Measurements from ENCODE around the gene PADI2. TPM values are rescaled to one million over a fixed set of nuclear protein-coding genes. Genes with fewer than 3 reads are reported as not detected.

Gene PADI2
- total RNA-seq, 4 donors from 2014 or later: 0.29 to 2.8 (median 0.67) TPM

- Histone ChIP-seq H3K4me1 (no peaks in the 10 kb centered on the region), H3K27me3 (no peaks in the 10 kb centered on the region), H3K27ac (no peak overlapping the region), H3K4me3 (no peak overlapping the region), H3K36me3 (no peaks in the 10 kb centered on the region), H3K9me3 (no peaks in the 10 kb centered on the region)
- intact Hi-C loops (cut with DNase I; ENCODE audit: low total_unique reads): no loop called here
- DNase-seq: no peak
- TF ChIP-seq CTCF (IDR thresholded peaks at IDR 0.05) (no peak), POLR2A (IDR thresholded peaks at IDR 0.05) (no peak)
Measured at GRCh38 chr1:17091252-17091651, 28.0 kb downstream of the PADI2 start.

GRCh38 chr1:17089506-17089905 lies 29.7 kb downstream of the PADI2 start:
- Histone ChIP-seq H3K27ac (no peak overlapping the region), H3K9me3 (no peaks in the 10 kb centered on the region), H3K27me3 (no peaks in the 10 kb centered on the region), H3K4me1 (no peaks in the 10 kb centered on the region), H3K36me3 (no peaks in the 10 kb centered on the region), H3K4me3 (no peak overlapping the region)
- no peak for DNase-seq
- intact Hi-C loops (cut with DNase I; ENCODE audit: low total_unique reads): no loop called here
- TF ChIP-seq POLR2A (IDR thresholded peaks at IDR 0.05) (no peak), CTCF (IDR thresholded peaks at IDR 0.05) (no peak)

- intact Hi-C loops (cut with DNase I; ENCODE audit: low total_unique reads): no loop called here
- TF ChIP-seq POLR2A (IDR thresholded peaks at IDR 0.05): no peak
- TF ChIP-seq CTCF (IDR thresholded peaks at IDR 0.05): no peak
- Histone ChIP-seq H3K36me3 (no peaks in the 10 kb centered on the region), H3K27me3 (no peaks in the 10 kb centered on the region), H3K4me1 (no peaks in the 10 kb centered on the region), H3K4me3 (no peak overlapping the region), H3K9me3 (no peaks in the 10 kb centered on the region), H3K27ac (no peak overlapping the region)
- DNase-seq: no peak
Measured at GRCh38 chr1:17086751-17087150, 32.5 kb downstream of the PADI2 start.

GRCh38 chr1:17084787-17085186 lies 34.5 kb downstream of the PADI2 start:
- DNase-seq: no peak
- Histone ChIP-seq H3K27ac (no peak overlapping the region), H3K4me1 (no peaks in the 10 kb centered on the region), H3K36me3 (no peaks in the 10 kb centered on the region), H3K9me3 (no peaks in the 10 kb centered on the region), H3K4me3 (no peak overlapping the region), H3K27me3 (no peaks in the 10 kb centered on the region)
- intact Hi-C loops (cut with DNase I; ENCODE audit: low total_unique reads): no loop called here
- TF ChIP-seq CTCF (IDR thresholded peaks at IDR 0.05) (no peak), POLR2A (IDR thresholded peaks at IDR 0.05) (no peak)

- TF ChIP-seq POLR2A (IDR thresholded peaks at IDR 0.05) (no peak), CTCF (IDR thresholded peaks at IDR 0.05) (no peak)
- Histone ChIP-seq H3K4me3 (no peak overlapping the region), H3K36me3 (no peaks in the 10 kb centered on the region), H3K27ac (no peak overlapping the region), H3K4me1 (no peaks in the 10 kb centered on the region), H3K27me3 (no peaks in the 10 kb centered on the region), H3K9me3 (no peaks in the 10 kb centered on the region)
- intact Hi-C loops (cut with DNase I; ENCODE audit: low total_unique reads): no loop called here
- DNase-seq: no peak
Measured at GRCh38 chr1:17082761-17083160, 36.5 kb downstream of the PADI2 start.

All from uterus (tissue), 4 donors.